Dedifferentiated amniotic fluid mesenchymal stem cell (primary cell): ENCODE measurements around the gene PDE5A.
"Not testable (repeated sequence)": the region's sequence is repeated elsewhere in the genome, so short reads cannot be mapped to it uniquely, and the experiment has no call there.

Source experiments
- DNase-seq: peaks from one replicate; pipeline ENCODE4 v3.0.0-alpha.2; 2016; ENCODE audit errors: extremely low spot score

PDE5A gene

DNA sequence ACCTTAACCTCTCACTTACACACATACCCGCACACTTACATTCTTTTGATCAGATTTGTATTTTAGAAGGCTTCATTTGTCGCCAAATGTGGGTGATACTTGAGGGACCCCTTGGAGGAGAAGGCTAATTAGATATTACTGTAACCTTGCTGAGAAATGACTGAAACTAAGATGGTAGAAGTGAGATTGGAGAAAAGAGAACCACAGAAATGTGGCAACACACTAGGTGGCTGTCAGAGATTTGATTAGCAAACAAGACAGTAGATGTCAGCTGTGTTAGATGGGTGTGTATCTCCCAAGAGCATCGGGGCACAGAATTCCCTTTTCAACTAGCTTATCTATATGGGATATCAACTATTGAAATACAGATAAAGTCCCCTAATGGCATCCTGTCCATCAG lies 157.3 kb downstream of the PDE5A start:
- DNase-seq, result no peak

- not testable (repeated sequence) for DNase-seq
Measured at GRCh38 chr4:119470737-119471063, 157.9 kb downstream of the PDE5A start.

GRCh38 chr4:119470021-119470736 lies 158.4 kb downstream of the PDE5A start:
- DNase-seq, result not testable (repeated sequence)

GRCh38 chr4:119469039-119469438 lies 159.6 kb downstream of the PDE5A start:
- not testable (repeated sequence) for DNase-seq

- DNase-seq, result not testable (repeated sequence)
Measured at GRCh38 chr4:119462733-119463132, 165.9 kb downstream of the PDE5A start.

- not testable (repeated sequence) for DNase-seq
Measured at GRCh38 chr4:119455734-119456133, 172.9 kb downstream of the PDE5A start.

- peak; percentile 87 for DNase-seq
Measured at GRCh38 chr4:119454491-119455270, 173.9 kb downstream of the PDE5A start.

- not testable (repeated sequence) for DNase-seq
Measured at GRCh38 chr4:119454151-119454490, 174.5 kb downstream of the PDE5A start.

DNA sequence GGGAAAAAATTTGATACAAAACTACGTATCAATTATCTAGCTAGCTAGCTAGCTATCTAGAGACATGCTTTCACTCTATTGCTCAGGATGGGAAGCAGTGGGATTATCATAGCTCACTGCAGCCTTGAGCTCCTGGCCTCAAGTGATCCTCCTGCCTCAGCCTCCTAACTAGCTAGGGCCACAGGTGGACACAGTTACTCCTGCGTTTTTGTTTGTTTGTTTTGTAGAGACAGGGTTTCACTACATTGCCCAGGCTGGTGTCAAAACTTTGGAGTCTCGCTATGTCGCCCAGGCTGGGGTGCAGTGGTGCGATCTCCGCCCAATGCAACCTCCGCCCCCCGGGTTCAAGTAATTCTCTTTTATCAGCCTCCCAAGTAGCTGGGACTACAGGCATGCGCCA lies 175.3 kb downstream of the PDE5A start:
- not testable (repeated sequence) for DNase-seq

- DNase-seq, result not testable (repeated sequence)
Measured at GRCh38 chr4:119449851-119450250, 178.8 kb downstream of the PDE5A start.
